G401.6 (cell line): ENCODE results near the gene TMOD3.

Experiments used
- FAIRE-seq: peaks from 2 replicates; lab custom pipeline; 2012; peaks lifted over from hg19 to GRCh38; lab: Jason Lieb, UNC

The TMOD3 gene

DNA sequence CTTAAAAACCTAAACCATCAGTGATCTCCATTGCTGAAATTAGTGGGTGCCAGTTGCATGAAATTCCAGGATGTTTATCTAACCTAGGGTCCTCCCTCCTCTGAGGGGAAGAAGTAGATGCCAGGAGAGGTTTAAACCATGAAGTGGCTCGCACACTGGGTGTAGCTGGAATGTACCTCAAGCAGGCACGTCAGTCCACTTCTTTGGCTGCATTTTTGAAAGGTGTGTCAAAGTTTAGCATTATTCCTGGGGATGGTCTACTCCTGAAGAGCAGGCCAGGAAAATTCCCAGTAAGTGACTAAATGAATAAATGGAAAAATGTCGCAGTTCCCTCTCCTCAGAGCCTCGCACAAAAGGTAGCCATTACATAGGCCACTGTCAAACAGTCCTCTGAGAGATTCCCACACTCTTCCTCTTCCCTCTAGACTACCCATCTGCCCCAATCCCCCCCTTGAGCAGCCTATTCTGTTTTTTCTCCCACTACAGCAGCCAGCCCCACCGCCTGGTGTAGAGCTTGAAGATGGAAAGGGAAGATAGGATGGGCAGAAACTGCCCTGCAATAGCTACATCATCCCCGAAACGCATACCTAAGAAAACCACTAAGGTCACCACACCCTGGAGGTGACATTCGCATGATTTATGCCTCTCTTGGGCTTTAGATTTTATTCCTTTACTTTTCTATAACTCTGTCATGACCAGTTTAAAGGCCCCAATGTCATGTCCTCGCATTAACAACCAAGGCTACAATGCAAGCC lies 655 bp upstream of the TMOD3 start:
- no peak for FAIRE-seq

DNA sequence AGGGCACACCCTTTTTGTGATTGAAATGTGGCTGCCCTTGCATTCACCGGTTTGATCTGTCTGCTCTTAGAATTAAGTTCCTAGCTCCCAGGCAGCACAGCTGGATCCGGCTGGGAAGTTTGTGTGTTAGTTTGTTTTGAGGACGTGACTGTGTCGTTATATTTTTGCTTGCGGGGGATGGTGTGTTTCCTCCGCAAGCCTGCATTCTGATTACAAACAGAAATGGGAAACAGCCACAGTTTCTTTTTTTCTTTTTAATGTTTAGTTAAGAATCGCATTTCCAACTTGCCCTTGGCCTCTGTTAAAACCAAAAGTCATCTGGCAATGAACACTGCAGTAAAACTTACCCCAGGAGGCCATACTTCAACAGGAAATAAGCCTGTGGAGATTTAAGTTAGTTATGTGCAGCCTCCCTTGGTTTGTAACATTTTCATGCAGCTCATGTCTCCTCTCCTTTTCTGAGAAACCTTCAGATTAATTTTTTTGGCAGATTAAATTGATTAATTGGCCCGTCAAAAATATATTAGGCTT lies 888 bp downstream of the TMOD3 start:
- FAIRE-seq, result no peak

DNA sequence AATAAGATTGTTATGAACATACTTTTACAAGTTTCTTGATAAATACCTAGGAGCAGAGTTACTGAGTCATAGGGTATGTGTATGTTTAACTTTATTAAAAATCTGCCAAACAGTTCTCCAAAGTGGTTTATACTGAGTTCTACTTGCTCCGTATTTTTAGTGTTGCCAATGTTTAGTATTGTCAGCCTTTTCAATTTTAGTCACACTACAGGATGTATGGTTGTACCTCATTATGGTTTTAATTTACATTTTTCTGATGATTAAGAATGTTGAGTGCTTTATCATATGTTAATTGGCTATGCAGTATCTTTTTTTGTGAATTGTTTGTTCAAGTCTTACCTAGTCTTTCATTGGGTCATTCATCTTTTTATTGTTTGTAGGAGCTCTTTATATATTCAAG lies 4.3 kb downstream of the TMOD3 start:
- no peak for FAIRE-seq

DNA sequence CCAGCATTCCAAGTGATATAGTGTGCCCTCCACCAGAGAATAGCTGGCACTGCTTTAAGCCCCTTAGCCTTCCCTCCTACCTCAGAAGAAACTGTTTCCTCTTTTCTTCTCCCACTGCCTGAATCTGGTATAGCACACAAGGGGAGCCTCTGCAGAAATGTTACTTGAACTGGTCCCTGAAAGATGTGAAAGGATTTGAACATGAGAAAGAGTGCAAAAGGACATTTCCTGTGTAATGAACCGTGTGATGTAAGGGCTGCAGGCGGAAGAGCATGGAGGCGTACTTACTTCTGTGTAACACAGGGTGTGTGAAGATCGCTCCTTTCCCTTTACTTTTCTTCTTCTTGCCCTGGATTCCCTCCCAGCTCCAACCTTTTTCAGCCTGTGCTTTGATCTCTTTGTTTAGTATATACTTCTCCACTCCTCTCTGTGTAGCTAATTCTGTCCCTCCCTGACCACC lies 8.4 kb downstream of the TMOD3 start:
- no peak for FAIRE-seq

DNA sequence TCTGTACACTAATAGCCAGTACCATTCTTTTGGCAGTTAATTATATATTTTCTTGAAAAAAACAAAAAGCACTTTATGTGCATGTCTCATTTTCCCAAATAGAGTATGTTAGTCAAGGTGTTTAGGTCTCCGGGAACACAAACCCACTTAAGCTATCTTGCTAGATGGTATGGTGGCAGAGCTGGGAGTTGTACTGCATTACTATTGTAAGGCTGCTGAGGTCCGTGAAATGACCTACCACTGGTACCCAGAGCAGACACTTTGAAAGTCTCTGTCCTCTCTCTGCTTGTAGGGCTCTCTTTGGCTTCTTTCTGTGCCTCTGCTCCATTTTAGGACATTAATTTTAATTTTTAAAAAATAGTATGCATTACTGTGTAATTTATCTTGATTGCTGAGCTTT lies 8.8 kb downstream of the TMOD3 start:
- no peak for FAIRE-seq

DNA sequence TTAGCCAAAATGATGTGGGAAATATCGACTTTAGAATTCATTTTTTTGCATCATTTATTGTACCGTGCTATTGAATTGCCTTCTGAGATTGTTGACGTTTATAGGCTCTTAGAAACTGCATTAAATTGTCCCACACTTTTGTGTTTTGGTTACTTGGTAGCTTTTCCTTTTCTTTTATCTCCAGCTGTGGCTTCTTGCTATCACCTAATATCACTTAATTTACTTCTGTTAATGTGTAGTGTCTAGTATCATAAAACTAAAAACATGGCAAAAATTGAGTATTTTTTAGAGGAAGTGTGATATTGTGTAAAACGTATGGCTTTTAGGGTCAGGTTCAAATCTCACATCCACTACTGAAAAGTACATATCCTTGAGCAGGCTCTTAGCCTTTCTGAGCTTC lies 11.2 kb downstream of the TMOD3 start:
- no peak for FAIRE-seq

DNA sequence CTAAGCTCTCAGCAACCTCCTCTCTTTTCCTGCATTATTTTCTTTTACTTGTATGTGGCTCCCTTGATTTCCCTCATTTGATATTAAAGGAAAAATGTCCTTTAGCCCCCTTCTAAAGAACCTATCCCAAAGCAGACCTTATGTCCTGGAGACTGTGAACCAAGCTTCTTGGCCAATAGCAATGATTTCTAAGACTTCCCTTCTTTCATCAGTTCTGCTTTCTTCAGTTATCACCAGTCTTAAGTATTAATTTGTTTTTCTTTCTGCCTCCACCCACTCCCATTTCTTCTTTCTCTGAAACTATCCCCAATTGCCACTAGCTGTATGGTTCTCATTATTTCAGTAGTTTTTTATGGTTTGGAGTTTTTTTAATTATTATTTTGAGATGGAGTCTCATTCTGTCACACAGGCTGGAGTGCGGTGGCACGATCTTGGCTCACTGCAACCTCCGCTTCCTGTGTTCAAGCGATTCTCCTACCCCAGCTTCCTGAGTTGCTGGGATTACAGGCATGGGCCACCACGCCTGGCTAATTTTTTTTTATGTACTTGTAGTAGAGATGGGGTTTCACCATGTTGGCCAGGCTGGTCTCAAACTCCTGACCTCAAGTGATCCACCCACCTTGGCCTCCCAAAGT lies 12.1 kb downstream of the TMOD3 start:
- FAIRE-seq, result no peak

DNA sequence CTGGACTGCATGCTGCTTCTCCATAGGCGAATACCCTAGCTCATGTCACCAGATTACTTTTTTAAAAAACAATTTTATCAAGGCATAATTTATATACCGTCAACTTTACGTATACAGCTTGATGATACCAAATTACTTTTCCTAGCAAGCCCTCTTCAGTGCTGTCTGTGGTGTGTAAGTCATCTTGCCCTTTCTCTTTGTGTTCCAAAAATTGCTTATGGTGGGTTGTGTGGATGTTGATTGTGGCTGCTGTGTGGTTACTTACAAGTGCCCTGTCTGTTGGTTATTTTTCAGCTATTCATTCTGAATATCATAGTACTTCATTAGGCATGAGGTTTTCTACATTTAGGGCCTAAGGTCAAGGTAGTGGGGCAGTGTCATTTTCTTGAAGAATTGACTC lies 12.8 kb downstream of the TMOD3 start:
- no peak for FAIRE-seq

DNA sequence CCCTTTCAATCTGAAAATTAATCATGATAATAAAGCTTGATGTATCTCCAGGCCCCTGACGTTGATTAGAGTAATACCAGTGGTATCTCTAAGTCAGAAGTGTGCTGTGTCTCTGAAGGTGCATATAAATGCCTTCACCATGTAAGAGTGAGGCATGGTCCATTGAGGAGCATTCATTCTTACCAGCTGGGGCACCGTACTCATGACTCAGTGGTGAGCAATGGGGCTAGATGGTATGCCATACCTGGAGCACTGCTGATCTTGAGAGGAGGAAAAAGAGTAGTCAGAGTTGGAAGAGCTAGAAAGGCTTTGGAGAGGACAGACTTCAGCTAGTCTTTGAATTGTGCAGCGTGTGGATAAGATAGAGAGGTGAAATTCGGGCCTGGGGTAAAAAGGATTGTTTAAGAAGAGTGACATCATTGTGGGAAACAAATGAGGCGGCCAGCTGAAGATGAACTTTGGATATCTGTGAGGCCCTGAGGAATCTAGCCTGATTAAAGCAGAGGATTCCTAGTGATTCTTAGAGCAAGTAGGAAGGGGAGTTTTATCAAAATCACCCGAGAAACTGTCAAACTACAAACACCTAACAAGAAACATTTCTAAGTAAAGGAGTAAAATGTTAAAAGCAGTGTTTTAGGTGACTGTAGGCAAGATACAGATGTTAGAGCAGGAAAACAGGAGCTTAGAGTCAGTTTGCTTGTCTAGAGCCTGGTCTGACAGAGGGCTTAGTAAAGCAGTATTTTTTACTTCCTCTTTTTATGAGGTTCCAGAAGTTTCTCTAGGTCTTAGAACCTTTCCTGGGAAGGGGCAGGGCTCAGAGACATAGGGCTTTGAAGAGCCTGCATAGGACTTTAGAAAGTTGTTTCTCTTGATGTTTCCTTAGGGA lies 13.6 kb downstream of the TMOD3 start:
- no peak for FAIRE-seq

DNA sequence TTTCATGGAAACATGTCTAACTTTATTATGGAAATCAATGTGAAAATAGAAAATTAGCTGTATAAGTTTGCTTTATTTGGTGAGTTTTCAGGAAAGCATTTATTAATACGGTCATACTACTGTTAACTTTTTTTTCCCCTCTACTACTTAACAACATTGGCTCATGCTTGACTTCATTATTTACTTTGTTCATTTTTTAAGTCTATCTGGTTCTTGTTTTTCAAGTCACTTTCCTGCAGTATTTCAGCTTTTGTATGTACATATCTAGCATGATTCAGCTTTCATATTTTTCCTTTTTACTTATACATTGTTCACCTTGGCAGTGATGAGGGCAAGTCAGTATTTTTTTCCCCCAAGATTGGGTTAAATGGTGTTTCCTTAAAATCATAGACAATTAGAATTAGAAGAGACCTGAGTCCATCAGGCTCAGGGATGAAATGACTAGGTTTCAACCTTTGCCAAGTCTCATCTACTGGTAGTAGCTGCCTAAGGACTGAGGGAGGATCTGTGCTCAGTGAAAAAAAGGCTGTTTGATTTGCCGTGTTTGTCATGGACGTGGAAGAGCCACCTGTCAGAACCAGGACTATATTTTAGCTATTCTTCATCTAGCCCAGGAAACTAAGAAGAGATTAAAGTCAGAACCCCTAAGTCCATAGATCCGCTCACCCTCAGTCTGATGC lies 15.4 kb downstream of the TMOD3 start:
- peak; percentile 39 for FAIRE-seq

DNA sequence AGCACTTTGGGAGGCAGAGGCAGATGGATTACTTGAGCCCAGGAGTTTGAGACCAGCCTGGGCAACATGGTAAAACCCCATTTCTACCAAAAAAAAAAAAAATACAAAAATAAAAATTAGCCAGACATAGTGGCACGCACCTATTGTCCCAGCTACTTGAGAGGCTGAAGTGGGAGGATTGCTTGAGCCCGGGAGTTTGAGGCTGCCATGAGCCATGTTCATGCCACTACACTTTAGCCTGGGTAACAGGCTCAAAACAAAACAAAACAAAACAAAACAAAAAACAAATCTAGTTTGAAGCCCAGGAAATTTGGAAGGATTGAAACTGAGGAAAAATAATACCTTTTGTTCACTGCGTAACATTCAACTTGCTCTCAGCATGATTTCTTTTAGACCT lies 16.6 kb downstream of the TMOD3 start:
- FAIRE-seq, result no peak

DNA sequence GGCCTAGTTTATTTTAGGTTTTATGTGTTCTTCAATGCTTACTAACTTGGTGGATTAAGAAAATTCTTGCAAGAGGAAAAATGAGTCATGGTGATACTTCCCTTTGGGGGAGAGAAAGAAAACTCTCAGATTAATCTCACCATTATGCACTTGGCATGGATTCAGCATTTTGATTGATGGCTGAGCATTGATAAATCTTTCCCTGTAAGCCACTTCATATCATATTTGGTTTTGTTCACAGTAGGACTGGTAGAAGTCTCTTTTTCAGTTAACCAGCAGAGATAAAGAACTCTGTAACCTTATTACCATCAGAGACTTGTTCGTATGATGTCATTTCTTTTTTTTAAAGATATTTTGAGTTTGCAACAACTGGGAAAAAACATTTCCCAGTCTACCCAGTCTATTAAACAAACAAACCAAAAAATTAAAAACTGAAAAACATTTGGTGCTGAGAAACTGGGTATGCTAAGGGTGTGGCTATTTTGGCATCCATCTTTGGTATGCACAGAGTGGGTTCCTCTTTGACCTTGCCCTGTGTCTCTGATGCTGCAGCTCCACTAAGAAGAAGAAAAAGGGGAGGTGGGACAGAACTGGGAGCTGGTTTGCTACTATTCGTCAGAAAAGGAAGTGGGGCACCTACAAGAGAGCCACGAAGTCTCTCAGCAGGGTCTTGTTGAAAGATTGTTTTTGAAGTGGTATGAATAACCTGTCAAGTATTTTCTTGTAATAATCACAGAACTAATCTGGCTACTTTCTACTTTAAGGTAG lies 17.2 kb downstream of the TMOD3 start:
- FAIRE-seq, result no peak

DNA sequence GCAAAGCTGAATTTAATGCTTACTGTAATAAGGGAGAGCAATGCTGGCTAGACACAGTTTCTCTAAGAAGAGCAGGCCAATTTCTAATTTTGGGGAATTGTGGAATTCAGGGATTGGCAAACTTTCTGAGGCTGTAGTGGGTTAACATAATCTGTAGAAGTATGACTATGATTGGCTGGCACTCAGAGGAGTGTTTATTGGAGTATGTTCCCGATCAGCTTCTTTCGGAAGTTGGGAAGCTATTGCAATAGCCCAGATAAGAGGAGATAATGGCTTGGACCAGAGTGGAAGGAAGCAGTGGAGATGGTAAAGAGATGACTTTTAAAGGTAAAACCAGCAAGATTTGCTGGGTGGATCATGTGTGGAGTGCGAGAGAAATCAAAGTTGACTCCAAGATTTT lies 19.4 kb downstream of the TMOD3 start:
- FAIRE-seq, result no peak

DNA sequence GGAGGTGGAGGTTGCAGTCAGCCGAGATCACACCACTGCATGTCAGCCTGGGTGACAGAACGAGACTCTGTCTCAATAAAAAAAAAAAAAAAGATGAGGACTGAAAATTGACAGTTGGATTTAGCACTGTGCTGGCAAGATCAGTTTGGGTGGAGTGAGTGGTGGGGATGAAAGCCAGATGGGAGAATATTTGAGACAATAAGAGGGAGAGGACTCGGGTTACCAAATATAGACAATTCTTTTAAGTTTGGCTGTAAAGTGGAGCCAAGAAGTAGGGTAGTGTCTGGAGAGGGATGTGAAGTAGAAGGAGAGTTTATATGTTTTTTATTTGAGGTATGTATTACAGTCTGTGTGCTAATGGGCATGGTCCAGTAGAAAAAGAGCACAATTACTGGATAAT lies 20.4 kb downstream of the TMOD3 start:
- FAIRE-seq, result no peak

DNA sequence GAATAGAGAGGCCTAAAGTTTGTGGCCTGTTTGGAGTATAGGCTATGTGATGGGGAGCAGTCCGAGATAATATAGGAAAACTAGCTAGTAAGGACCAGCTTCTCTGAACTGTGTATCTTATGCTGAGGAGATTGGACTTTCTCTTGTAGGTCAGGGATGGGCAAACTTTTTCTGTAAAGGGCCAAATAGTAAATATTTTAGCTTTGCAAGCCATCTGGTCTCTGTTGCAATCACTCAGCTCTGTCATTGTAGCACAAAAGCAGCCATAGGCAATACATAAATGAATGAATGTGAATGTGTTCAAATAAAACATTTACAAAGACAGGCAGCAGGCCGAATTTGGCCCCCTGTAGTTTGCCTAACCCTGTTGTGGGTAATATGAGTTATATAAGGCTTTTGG lies 24.5 kb downstream of the TMOD3 start:
- FAIRE-seq, result no peak

DNA sequence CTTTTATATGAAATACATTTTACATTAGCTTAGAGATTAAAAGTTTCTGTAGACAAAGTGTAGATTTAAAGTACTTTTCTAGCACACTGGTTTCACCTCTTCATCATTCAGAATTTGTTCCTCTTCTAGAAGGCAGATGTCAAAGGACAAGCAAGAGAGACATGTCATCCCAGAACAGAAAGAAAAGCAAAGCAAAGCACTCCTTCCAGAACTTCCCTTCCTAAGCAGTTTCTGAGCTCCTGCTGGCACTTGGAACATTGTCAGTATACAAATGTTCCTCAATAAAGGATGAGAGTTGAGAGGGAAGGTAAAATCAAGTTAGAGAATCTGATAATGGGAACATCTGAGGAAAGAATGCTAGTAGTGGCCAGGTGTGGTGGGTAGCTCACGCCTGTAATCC lies 26.2 kb downstream of the TMOD3 start:
- no peak for FAIRE-seq

DNA sequence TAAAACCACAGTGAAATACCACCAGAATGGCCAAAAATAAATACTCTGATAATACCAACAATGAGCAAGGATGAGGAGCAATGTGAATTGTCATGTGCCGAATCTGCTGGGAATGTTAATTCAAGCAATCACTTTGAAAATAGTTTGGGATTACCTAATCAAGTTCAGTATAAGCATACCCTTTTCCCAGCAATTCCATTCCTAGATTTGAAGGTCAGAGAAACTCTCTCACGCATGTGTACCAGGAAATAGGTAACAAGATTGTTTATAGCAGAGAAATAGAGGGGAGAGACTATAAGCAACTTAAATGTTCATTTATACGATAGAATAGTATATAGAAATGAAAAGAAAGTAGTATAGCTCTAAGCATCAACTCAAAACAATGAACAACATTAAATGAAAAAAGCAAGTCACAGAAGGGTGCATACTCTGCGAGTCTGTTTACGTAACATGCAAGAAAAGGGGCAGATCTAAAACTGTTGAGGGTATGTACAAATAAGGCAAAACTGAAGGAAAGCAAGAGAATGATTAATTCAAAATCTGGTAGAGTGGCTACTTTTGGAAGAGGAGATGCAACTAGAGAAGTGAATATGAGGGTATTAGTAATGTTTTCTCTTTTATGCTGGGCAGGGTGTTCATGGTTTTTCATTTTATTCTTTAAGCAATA lies 27.4 kb downstream of the TMOD3 start:
- FAIRE-seq, result no peak

DNA sequence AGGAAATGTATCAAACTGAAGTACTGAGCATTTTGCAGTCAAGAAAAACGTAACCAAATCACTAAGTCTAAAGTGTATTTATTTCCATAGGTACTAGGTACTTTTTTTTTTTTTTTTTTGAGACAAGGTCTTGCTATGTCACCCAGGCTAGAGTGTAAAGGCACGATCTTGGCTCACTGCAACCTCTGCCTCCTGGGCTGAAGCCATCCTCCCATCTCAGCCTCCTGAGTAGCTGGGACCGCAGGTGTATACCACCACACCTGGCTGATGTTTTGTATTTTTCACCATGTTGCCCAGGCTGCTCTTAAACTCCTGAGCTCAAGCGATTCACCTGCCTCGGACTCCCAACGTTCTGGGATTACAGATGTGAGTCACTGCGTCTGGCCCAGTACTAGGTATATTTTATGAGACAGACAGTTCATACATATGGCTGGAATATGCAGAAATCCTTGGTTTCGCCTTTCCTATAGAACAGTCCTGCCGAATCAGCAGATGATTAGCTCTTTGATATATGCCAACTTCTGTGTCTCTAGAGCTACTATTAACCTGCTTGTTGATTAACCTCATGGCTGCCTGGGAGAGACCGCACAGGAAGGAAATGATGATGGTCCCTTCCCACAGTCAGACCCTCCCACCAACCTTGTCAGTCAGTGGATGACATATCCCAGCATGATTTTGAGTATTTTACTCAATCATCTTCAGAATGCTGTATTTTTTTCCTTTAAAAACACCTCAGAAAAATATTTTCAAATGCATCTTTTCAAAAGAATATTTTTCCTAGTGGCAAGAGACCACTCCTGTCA lies 32.3 kb downstream of the TMOD3 start:
- FAIRE-seq, result no peak

DNA sequence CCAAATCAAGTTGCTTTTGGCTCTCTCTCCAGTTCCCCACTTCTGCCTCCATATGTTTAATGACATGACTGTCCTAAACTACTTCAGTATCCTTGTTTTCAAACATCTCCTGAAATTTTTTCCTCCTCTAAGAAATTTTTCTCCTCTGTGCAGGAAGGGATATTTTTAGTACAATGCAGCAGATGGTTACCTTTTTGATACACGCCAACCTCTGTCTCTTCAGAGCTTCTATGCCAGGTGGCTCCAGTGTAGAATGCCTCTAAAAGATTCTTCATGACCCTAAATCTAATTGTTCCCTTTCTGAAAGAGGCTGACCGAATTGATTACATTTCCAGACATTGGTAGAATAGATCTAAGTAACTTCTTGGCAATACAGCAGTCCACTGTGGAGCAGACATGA lies 33.7 kb downstream of the TMOD3 start:
- no peak for FAIRE-seq

DNA sequence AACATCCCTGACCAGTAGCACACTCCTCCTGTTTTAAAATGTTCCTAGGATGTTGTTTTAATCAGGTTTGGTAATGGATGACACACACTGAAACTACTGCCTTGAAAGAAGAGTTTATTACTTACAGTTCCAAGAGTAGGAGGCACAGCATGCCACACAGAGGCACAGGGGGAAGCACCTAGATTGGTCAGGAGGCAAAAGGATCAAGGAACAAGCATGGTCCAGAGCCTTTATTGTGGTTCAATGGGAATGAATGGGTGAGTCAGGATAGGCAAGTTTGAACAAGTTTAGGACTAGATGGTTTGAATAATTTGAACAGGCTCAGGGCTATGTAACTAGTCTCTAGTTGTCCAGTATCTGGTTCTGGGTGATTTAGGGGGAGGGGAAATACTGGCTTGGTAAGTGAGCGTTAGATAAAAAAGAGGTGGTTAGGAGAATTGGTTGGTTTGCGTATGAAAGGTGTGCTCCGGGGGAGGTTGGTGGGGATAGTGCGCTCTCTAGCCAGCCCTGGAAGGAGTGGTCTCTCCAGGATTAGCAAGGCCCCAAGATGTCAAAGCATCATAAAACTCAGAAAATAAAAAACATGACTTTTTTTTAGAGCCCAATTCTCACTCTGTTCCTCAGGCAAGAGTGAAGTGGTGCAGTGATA lies 35.1 kb downstream of the TMOD3 start:
- FAIRE-seq, result no peak
